HCT116 (cell line): ENCODE results near the gene RNF7. TPM values are rescaled to one million over a fixed set of nuclear protein-coding genes. Genes with fewer than 3 reads are reported as not detected.

Source experiments
- ATAC-seq: fragments of 200-7000 bp; cut with Tn5 transposase; 2 replicates; pipeline ENCODE4 v1.9.1; 2020; ENCODE audit warnings: mild to moderate bottlenecking, moderate library complexity
- BruUV-seq: library from RNA; stranded (reverse); fragments of 400-500 nt; replicated peaks from 2 replicates; lab custom pipeline; 2021; lab: Mats Ljungman, UMichigan
- CTCF ChIA-PET: fragments of 300-600 bp; sonication (Branson Sonifier 250); formaldehyde crosslinking; loops from one replicate; lab custom pipeline; 2021; ENCODE audit warnings: antibody characterized with exemption; lab: Charles Lee
- POLR2A ChIA-PET: fragments of 300-600, 350-600 bp; sonication (Branson Sonifier 250); formaldehyde crosslinking; loops from one replicate; lab custom pipeline; 2021; ENCODE audit warnings: antibody characterized with exemption; lab: Charles Lee
- RAD21 ChIA-PET, 2 experiments: fragments of 300-600 bp; sonication (Branson Sonifier 250); formaldehyde crosslinking; loops; one replicate each; lab custom pipeline; 2023; ENCODE audit warnings: low total read pairs in 2 of 2; ENCODE audit not compliant: uncharacterized antibody in 2 of 2, unreplicated experiment in 2 of 2, low non-redundant PET in 1 of 2; lab: Charles Lee
- DNase-seq: peaks from one replicate; pipeline ENCODE4 v3.0.0-alpha.2; 2010; ENCODE audit warnings: low read depth, low spot score
- H2AFZ ChIP-seq: fragments of 200-600 bp; shearing (Covaris generic), sonication (generic); 2 replicates; pipeline ENCODE4 v1.6.1; 2017; ENCODE audit warnings: low read depth, mixed run types, mixed read lengths, antibody characterized with exemption, low read length; ENCODE audit not compliant: poor library complexity, severe bottlenecking
- H3K27ac ChIP-seq: 2 replicates; pipeline ENCODE4 v1.5.1; 2012; ENCODE audit warnings: low read depth, low read length
- H3K27me3 ChIP-seq: fragments of 200-600 bp; sonication (generic); 2 replicates; pipeline ENCODE4 v1.6.1; 2016; ENCODE audit warnings: mixed run types, low read length, mixed read lengths; ENCODE audit not compliant: insufficient read depth
- H3K36me3 ChIP-seq, 2 experiments: fragments of 200-500 bp in 1 of 2; fragments of 200-600 bp in 1 of 2; sonication (Bioruptor generic) in 1 of 2; sonication (generic) in 1 of 2; 2 replicates each; pipeline versions ENCODE4 v1.5.1 to v1.6.1; 2014 to 2016; ENCODE audit warnings: low read length in 2 of 2, inconsistent platforms in 1 of 2, mixed read lengths in 1 of 2, mixed run types in 1 of 2; ENCODE audit not compliant: insufficient read depth in 2 of 2, control insufficient read depth in 1 of 2
- H3K4me1 ChIP-seq, 2 experiments: fragments of 200-600 bp in 1 of 2; sonication (generic) in 1 of 2; 2 replicates each; pipeline versions ENCODE4 v1.5.1 to v1.6.1; 2012 to 2017; ENCODE audit warnings: low read length in 2 of 2, inconsistent platforms in 1 of 2, mild to moderate bottlenecking in 1 of 2, mixed read lengths in 1 of 2, mixed run types in 1 of 2, moderate library complexity in 1 of 2; ENCODE audit not compliant: insufficient read depth in 2 of 2, control insufficient read depth in 1 of 2
- H3K4me2 ChIP-seq: fragments of 200-600 bp; sonication (generic); 2 replicates; pipeline ENCODE4 v1.6.1; 2017; ENCODE audit warnings: mixed run types, low read length, mixed read lengths
- H3K4me3 ChIP-seq, 2 experiments: fragments of 200-600 bp in 1 of 2; sonication (generic) in 1 of 2; replicated peaks in 1 of 2; 2 replicates each; pipeline ENCODE4 v1.5.1; 2011 to 2016; ENCODE audit warnings: low read length in 2 of 2, control low read depth in 1 of 2, low read depth in 1 of 2, mild to moderate bottlenecking in 1 of 2, mixed read lengths in 1 of 2, mixed run types in 1 of 2
- H3K79me2 ChIP-seq: fragments of 200-600 bp; sonication (generic); 2 replicates; pipeline ENCODE4 v1.6.1; 2017; ENCODE audit warnings: mild to moderate bottlenecking, mixed run types, low read length, moderate library complexity, mixed read lengths; ENCODE audit not compliant: insufficient read depth
- H3K9ac ChIP-seq: fragments of 200-600 bp; sonication (generic); 2 replicates; pipeline ENCODE4 v1.6.1; 2016; ENCODE audit warnings: low read length, mixed read lengths
- H3K9me2 ChIP-seq: fragments of 200-600 bp; sonication (generic), shearing (Covaris generic); 2 replicates; pipeline ENCODE4 v1.6.1; 2017; ENCODE audit warnings: mixed run types, mild to moderate bottlenecking, moderate library complexity; ENCODE audit not compliant: insufficient read depth
- H3K9me3 ChIP-seq, 2 experiments: fragments of 200-500 bp in 1 of 2; fragments of 200-600 bp in 1 of 2; sonication (Bioruptor generic) in 1 of 2; sonication (generic) in 1 of 2; 2 replicates each; pipeline ENCODE4 v1.6.1; 2014 to 2017; ENCODE audit warnings: low read length in 2 of 2, mixed read lengths in 2 of 2, inconsistent platforms in 1 of 2, low read depth in 1 of 2, mild to moderate bottlenecking in 1 of 2, mixed run types in 1 of 2, moderate library complexity in 1 of 2; ENCODE audit not compliant: control insufficient read depth in 1 of 2, insufficient read depth in 1 of 2
- H4K20me1 ChIP-seq: fragments of 200-600 bp; sonication (generic), shearing (Covaris generic); 2 replicates; pipeline ENCODE4 v1.6.1; 2017; ENCODE audit warnings: mixed run types, mild to moderate bottlenecking, moderate library complexity; ENCODE audit not compliant: insufficient read depth
- ATF3 ChIP-seq: IDR thresholded peaks from 2 replicates; pipeline ENCODE4 v1.6.1; 2012
- CBX3 ChIP-seq: IDR thresholded peaks from 2 replicates; pipeline ENCODE4 v1.6.1; 2012; ENCODE audit warnings: low read depth
- CEBPB ChIP-seq: IDR thresholded peaks from 2 replicates; pipeline ENCODE4 v1.6.1; 2012; ENCODE audit warnings: low read depth
- CTCF ChIP-seq, 3 experiments: fragments of 200-600 bp in 1 of 3; sonication (generic) in 1 of 3; IDR thresholded peaks in 2 of 3; conservative IDR thresholded peaks in 1 of 3; 2 replicates each; pipeline ENCODE4 v1.5.1; 2012 to 2017; ENCODE audit warnings: low read depth in 2 of 3, low read length in 2 of 3, antibody characterized with exemption in 1 of 3, borderline replicate concordance in 1 of 3, control low read depth in 1 of 3, mild to moderate bottlenecking in 1 of 3, mixed read lengths in 1 of 3, mixed run types in 1 of 3, moderate library complexity in 1 of 3; ENCODE audit not compliant: insufficient read depth in 1 of 3
- EGR1 ChIP-seq: IDR thresholded peaks from 2 replicates; pipeline ENCODE4 v1.6.1; 2012; ENCODE audit warnings: low read depth
- ELF1 ChIP-seq: IDR thresholded peaks from 2 replicates; pipeline ENCODE4 v1.6.1; 2012; ENCODE audit warnings: low read depth, borderline replicate concordance
- EZH2 ChIP-seq: fragments of 200-600 bp; sonication (generic); IDR thresholded peaks from 2 replicates; pipeline ENCODE4 v1.6.1; 2017; ENCODE audit warnings: antibody characterized with exemption, mixed run types
- EZH2phosphoT487 ChIP-seq: fragments of 200-600 bp; IDR thresholded peaks from 2 replicates; pipeline ENCODE4 v1.6.1; 2018; ENCODE audit warnings: antibody characterized with exemption, borderline replicate concordance
- FOSL1 ChIP-seq: IDR thresholded peaks from 2 replicates; pipeline ENCODE4 v1.6.1; 2012; ENCODE audit warnings: low read depth
- JUND ChIP-seq: IDR thresholded peaks from 2 replicates; pipeline ENCODE4 v1.6.1; 2012
- POLR2A ChIP-seq: IDR thresholded peaks from 2 replicates; pipeline ENCODE4 v1.7.0; 2011; ENCODE audit warnings: borderline replicate concordance; ENCODE audit not compliant: insufficient read depth, insufficient read length; ENCODE audit errors: extremely low read depth
- POLR2AphosphoS5 ChIP-seq: IDR thresholded peaks from 2 replicates; pipeline ENCODE4 v1.6.1; 2011; ENCODE audit warnings: mild to moderate bottlenecking, low read depth, low read length, moderate library complexity
- RAD21 ChIP-seq: IDR thresholded peaks from 2 replicates; pipeline ENCODE4 v1.6.1; 2012; ENCODE audit warnings: low read depth, mild to moderate bottlenecking
- SIN3A ChIP-seq: IDR thresholded peaks from 2 replicates; pipeline ENCODE4 v1.6.1; 2012; ENCODE audit warnings: low read depth
- SP1 ChIP-seq: IDR thresholded peaks from 2 replicates; pipeline ENCODE4 v1.6.1; 2012; ENCODE audit warnings: low read depth
- TCF7L2 ChIP-seq: IDR thresholded peaks from 2 replicates; pipeline ENCODE4 v1.7.0; 2011; ENCODE audit warnings: borderline replicate concordance, inconsistent platforms; ENCODE audit not compliant: insufficient read depth, insufficient read length; ENCODE audit errors: extremely low read depth
- YY1 ChIP-seq: IDR thresholded peaks from 2 replicates; pipeline ENCODE4 v1.6.1; 2011; ENCODE audit warnings: low read length, low read depth, moderate library complexity, mild to moderate bottlenecking; ENCODE audit not compliant: insufficient replicate concordance; ENCODE audit errors: extremely low read depth
- ZBTB33 ChIP-seq: IDR thresholded peaks from 2 replicates; pipeline ENCODE4 v1.6.1; 2011; ENCODE audit warnings: mild to moderate bottlenecking, low read length, moderate library complexity; ENCODE audit not compliant: insufficient replicate concordance; ENCODE audit errors: extremely low read depth
- ZFX ChIP-seq: fragments of 450-650 bp; IDR thresholded peaks from 2 replicates; pipeline ENCODE4 v1.6.1; 2017
- intact Hi-C: fragments of 100-400 bp; cut with micrococcal nuclease; formaldehyde crosslinking; loops from 2 replicates; pipeline ENCODE4 v1.10.0; 2022
- total RNA-seq: library from RNA; stranded (reverse); gene quantifications from one replicate; pipeline ENCODE4 v1.2.1, GENCODE V29; 2021; ENCODE audit not compliant: unreplicated experiment

RNF7 gene
- total RNA-seq, 1 experiment from 2014 or later = 82.3 TPM

DNA sequence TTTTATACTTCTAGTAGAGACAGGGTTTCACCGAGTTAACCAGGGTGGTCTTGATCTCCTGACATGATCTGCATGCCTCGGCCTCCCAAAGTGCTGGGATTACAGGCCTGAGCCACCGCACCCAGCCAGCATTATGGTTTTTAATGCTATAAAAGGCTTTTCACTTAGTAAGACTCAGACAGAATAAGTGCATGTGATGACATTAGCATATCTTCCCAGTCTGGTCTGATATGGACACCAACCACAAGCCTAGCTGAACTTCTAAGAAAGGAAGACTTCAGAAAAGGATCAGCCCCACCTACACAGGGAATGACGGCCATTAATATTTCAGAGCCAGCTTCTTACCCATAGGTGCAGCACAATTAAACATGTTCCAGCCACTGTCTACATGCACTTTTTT lies 52.1 kb downstream of the RNF7 start (continued):
- TF ChIP-seq POLR2A = no peak

DNA sequence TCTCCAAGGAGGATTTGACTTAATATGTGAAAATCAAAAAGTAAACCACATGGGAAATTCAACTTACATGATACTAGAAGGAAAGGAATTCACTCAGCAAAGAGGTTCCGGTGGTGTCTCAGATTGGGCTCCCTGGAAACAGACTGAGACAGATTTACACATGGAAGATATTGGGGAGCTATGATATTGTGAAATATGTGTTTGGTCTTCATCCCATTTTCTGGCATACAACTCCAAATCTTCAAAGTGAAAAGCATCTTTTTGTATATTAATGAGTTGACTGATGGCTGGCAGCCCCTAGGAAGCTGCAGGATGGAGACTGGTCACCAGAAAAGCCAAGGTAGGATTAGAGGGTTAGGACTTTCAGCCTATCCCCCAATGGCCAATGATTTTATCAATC lies 54.4 kb downstream of the RNF7 start:
- TF ChIP-seq ELF1 (no peak), ZFX (no peak), EGR1 (no peak), CTCF (IDR thresholded peaks at IDR 0.05 in 2 of 3, conservative IDR thresholded peaks at IDR 0.05 in 1 of 3; ENCODE audit: borderline replicate concordance in 1 of 3, insufficient read depth in 1 of 3, low read depth in 2 of 3, low read length in 2 of 3) (no peak), JUND (no peak), YY1 (no peak), RAD21 (no peak), CBX3 (no peak), POLR2AphosphoS5 (no peak), EZH2phosphoT487 (no peak), CEBPB (no peak), EZH2 (no peak), SP1 (no peak), ZBTB33 (no peak), ATF3 (no peak), FOSL1 (no peak), TCF7L2 (no peak), SIN3A (no peak)
- no peaks in the 10 kb centered on the region for H4K20me1 ChIP-seq
- no peak overlapping the region for H3K9ac ChIP-seq
- H3K4me1 ChIP-seq = no peaks in the 10 kb centered on the region
- H3K4me2 ChIP-seq = no peak overlapping the region
- no peaks in the 10 kb centered on the region for H3K36me3 ChIP-seq
- ChIA-PET CTCF (no interaction called here), POLR2A (no interaction called here), RAD21 (no interaction called here)
- BruUV-seq = no TSS peak
- no peaks in the 10 kb centered on the region for H3K9me2 ChIP-seq
- no peak overlapping the region for H3K4me3 ChIP-seq
- no peak overlapping the region for H3K27ac ChIP-seq
- no peak for DNase-seq
- no peaks in the 10 kb centered on the region for H3K27me3 ChIP-seq
- no peak for ATAC-seq
- intact Hi-C loops = no loop called here
- no peak overlapping the region for H2AFZ ChIP-seq
- no peaks in the 10 kb centered on the region for H3K79me2 ChIP-seq
- H3K9me3 ChIP-seq = no peaks in the 10 kb centered on the region
